ENCODE results near the gene C2CD4A. TPM values are rescaled to one million over a fixed set of nuclear protein-coding genes. Genes with fewer than 3 reads are reported as not detected.

Gene C2CD4A
- polyA plus RNA-seq, 2 of the 4 experiments (the other 2 are of a cell fraction), result 0.32 TPM; not detected in 1

GRCh38 chr15:62021991-62022600 lies 44.7 kb upstream of the C2CD4A start:
- TF ChIP-seq KDM5A (IDR thresholded peaks at IDR 0.05) (no peak), HDAC2 (IDR thresholded peaks at IDR 0.05) (no peak), ZSCAN20 (CRISPR knock-in tag; IDR thresholded peaks at IDR 0.05) (no peak), CTCF (IDR thresholded peaks at IDR 0.05) (peak; percentile 52; the same call in 2 of the 3 replicates), MAZ (IDR thresholded peaks at IDR 0.05; ENCODE audit: borderline replicate concordance, low read depth, low read length) (no peak)
- Histone ChIP-seq H3K4me2 (no peak overlapping the region), H3K4me1 (no peaks in the 10 kb centered on the region), H3K9me3 (no peaks in the 10 kb centered on the region), H3K4me3 (no peak overlapping the region), H3K27ac (no peak overlapping the region)
- ATAC-seq (peak; percentile 70 to 78), DNase-seq (ENCODE audit: low read depth in 1 of 2, low spot score in 1 of 2) (peak in 1 of 2 experiments; percentile 23), FAIRE-seq (peak; percentile 89)
- ChIA-PET CTCF (interaction anchor here (0.5 to 1.8 kb wide), 4 partner anchors 13 to 171 kb away, joined by 3 to 4 read pairs (median 3); no protein-coding TSS in a partner anchor), POLR2A (no interaction called here)
- 92% methylated on average over 3 of the region's 3 CpGs for WGBS (ENCODE audit: missing lambda C conversion rate)

GRCh38 chr15:62026487-62027262 lies 40.1 kb upstream of the C2CD4A start:
- Histone ChIP-seq H3K4me3 (no peak overlapping the region), H3K27ac (no peak overlapping the region), H3K4me2 (no peak overlapping the region), H3K9me3 (no peaks in the 10 kb centered on the region), H3K4me1 (no peaks in the 10 kb centered on the region)
- FAIRE-seq, result peak; percentile 39
- no peak for TF ChIP-seq HOXB5 (CRISPR knock-in tag; IDR thresholded peaks at IDR 0.05)
- no peak for TF ChIP-seq FOXS1 (CRISPR knock-in tag; IDR thresholded peaks at IDR 0.05)
- no peak for TF ChIP-seq ZNF302 (CRISPR knock-in tag; IDR thresholded peaks at IDR 0.05)
- no peak for TF ChIP-seq SREBF2 (IDR thresholded peaks at IDR 0.05)
- no peak for TF ChIP-seq BHLHE40 (IDR thresholded peaks at IDR 0.05; ENCODE audit: low read depth, low read length)
- no peak for TF ChIP-seq KDM5A (IDR thresholded peaks at IDR 0.05)
- TF ChIP-seq ELK1 (IDR thresholded peaks at IDR 0.05; ENCODE audit: low read depth, low read length), result no peak
- no peak for TF ChIP-seq ZC3H11A (IDR thresholded peaks at IDR 0.05)
- TF ChIP-seq MAZ (IDR thresholded peaks at IDR 0.05; ENCODE audit: borderline replicate concordance, low read depth, low read length), result no peak
- no peak for TF ChIP-seq HMGXB4 (CRISPR knock-in tag; IDR thresholded peaks at IDR 0.05; ENCODE audit: borderline replicate concordance)
- no peak for TF ChIP-seq RFX5 (IDR thresholded peaks at IDR 0.05)
- CTCF ChIA-PET, result interaction anchor here (2.1 kb wide), 1 partner anchor 33 kb away, joined by 4 read pairs; the partner anchor contains the start of gene VPS13C
- no peak for ATAC-seq
- no peak for DNase-seq (ENCODE audit: low read depth in 1 of 2, low spot score in 1 of 2)
- WGBS (ENCODE audit: missing lambda C conversion rate), result 90% methylated on average over 2 of the region's 2 CpGs
- POLR2A ChIA-PET, result no interaction called here

GRCh38 chr15:62027263-62027565 lies 39.6 kb upstream of the C2CD4A start:
- H3K27ac ChIP-seq, result no peak overlapping the region
- H3K9me3 ChIP-seq, result no peaks in the 10 kb centered on the region
- no peaks in the 10 kb centered on the region for H3K4me1 ChIP-seq
- ChIA-PET CTCF (no interaction called here), POLR2A (no interaction called here)
- no peak for DNase-seq (ENCODE audit: low read depth in 1 of 2, low spot score in 1 of 2)
- no peak for ATAC-seq
- TF ChIP-seq SMC3 (IDR thresholded peaks at IDR 0.05) (no peak), FOSB (CRISPR knock-in tag; IDR thresholded peaks at IDR 0.05) (no peak), JUNB (IDR thresholded peaks at IDR 0.05) (no peak), MYC (IDR thresholded peaks at IDR 0.05; ENCODE audit: borderline replicate concordance, low read length) (no peak), HEYL (CRISPR knock-in tag; IDR thresholded peaks at IDR 0.05) (no peak), NPAS2 (CRISPR knock-in tag; IDR thresholded peaks at IDR 0.05; ENCODE audit: borderline replicate concordance) (no peak), E2F6 (IDR thresholded peaks at IDR 0.05; ENCODE audit: borderline replicate concordance, low read depth) (no peak), RARB (CRISPR knock-in tag; IDR thresholded peaks at IDR 0.05) (no peak), POLR2A (IDR thresholded peaks at IDR 0.05; ENCODE audit: low read length) (no peak), ZSCAN20 (CRISPR knock-in tag; IDR thresholded peaks at IDR 0.05) (no peak), HDAC2 (IDR thresholded peaks at IDR 0.05) (no peak)
- H3K4me3 ChIP-seq, result no peak overlapping the region
- 90% methylated on average over 3 of the region's 3 CpGs for WGBS (ENCODE audit: missing lambda C conversion rate)
- FAIRE-seq, result peak; percentile 7
- H3K4me2 ChIP-seq, result no peak overlapping the region
